ENCODE results near the gene EN2.

Gene EN2

GRCh38 chr7:155451840-155452239, 6.1 kb upstream of the EN2 start:
- DNase-seq: no peak

GRCh38 chr7:155452505-155453295, 5.2 kb upstream of the EN2 start:
- no peak for DNase-seq

GRCh38 chr7:155453296-155454182, 4.4 kb upstream of the EN2 start:
- DNase-seq: no peak

GRCh38 chr7:155454183-155455112, 3.5 kb upstream of the EN2 start:
- DNase-seq: no peak

- DNase-seq: no peak
Observed at GRCh38 chr7:155455132-155455693, 2.7 kb upstream of the EN2 start.

- no peak for DNase-seq
Observed at GRCh38 chr7:155455776-155456737, 1.9 kb upstream of the EN2 start.

GRCh38 chr7:155456738-155457543, 988 bp upstream of the EN2 start:
- DNase-seq: peak; percentile 36

GRCh38 chr7:155457544-155458110, 302 bp upstream of the EN2 start:
- no peak for DNase-seq

GRCh38 chr7:155458878-155459699, 1.2 kb downstream of the EN2 start:
- no peak for DNase-seq

- no peak for DNase-seq
Observed at GRCh38 chr7:155459700-155460461, 2.0 kb downstream of the EN2 start.

GRCh38 chr7:155460926-155461613, 3.1 kb downstream of the EN2 start:
- no peak for DNase-seq

GRCh38 chr7:155461631-155462030, 3.7 kb downstream of the EN2 start:
- DNase-seq: no peak

- DNase-seq: no peak
Observed at GRCh38 chr7:155462163-155462735, 4.3 kb downstream of the EN2 start.

GRCh38 chr7:155463114-155463811, 5.3 kb downstream of the EN2 start:
- DNase-seq: no peak

GRCh38 chr7:155464183-155464582, 6.3 kb downstream of the EN2 start:
- DNase-seq: no peak

- no peak for DNase-seq
Observed at GRCh38 chr7:155464948-155465739, 7.2 kb downstream of the EN2 start.
